ENCODE data around the gene LGALS9. TPM values are rescaled to one million over a fixed set of nuclear protein-coding genes. Genes with fewer than 3 reads are reported as not detected.

LGALS9 gene
- total RNA-seq, result 3.0 and 3.3 TPM in 2 replicates

DNA sequence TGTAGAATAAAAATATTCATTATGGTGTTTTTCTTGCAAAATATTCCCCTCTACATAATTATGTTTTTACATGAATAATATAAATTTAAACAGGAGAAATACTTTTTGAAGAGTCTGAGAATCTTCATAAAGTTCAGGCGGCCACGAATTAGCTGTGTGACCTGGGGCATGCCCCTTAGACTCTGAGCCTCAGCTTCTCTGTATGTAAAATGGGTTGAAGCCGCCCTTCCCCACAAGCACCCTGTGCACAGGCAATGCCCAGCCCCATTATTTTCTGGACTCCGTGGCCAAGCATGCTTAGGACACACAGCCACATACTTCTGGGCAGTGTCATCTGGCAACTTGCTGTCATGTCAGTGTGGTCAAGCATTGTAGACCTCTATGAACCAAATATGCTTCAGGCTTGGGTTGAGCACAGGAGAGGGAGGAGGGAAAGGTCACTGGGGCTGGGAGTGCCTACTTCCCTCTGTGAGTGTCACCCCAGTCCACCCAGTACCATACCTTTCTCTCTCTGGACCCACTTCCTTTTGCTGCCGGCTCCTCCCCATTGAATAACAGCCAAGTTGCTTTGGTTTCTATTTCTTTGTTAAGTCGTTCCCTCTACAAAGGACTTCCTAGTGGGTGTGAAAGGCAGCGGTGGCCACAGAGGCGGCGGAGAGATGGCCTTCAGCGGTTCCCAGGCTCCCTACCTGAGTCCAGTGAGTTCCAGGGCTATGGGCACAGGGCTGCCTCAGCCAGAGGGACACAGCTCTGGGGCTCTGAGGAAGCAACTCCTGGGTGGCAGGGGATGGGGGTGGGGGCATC is at the start of gene LGALS9:
Gene LGALS9 (plus strand): TSS at position 582 of the 804 bp plus-strand sequence. CDS start 78 bp downstream, at position 660.

Small RNA genes lying within 50 kb of the gene (small RNA-seq; reads per million reads assigned to genes)
- gene AC015688.1 (ENCODE audit: low replicate concordance) (not detected), gene AC015688.2 (ENCODE audit: low replicate concordance) (not detected), gene AC015688.5 (ENCODE audit: low replicate concordance) (not detected), gene CPDP1 (ENCODE audit: low replicate concordance) (not detected)

Other genes starting within 250 kb of the LGALS9 start
- gene KSR1, start 174.7 kb upstream of the LGALS9 start, total RNA-seq, result 46.8 and 104 TPM in 2 replicates
- gene NOS2, start 169.3 kb downstream of the LGALS9 start, total RNA-seq, result not detected in 2 replicates